Esophagus muscularis mucosa (tissue), 4 donors: ENCODE results near the gene TRABD2B. TPM values are rescaled to one million over a fixed set of nuclear protein-coding genes. Genes with fewer than 3 reads are reported as not detected.

Experiments used
- DNase-seq: peaks from one replicate; pipeline ENCODE4 v3.0.0-alpha.2; 2017; ENCODE audit errors: extremely low spot score
- H3K27ac ChIP-seq, 4 donors: fragments of 200-600 bp; sonication (generic); replicated peaks in 1 of 4; 1 replicate in 3 of 4; 2 replicates in 1 of 4; pipeline ENCODE4 v1.5.1; 2016 to 2019; ENCODE audit warnings: mild to moderate bottlenecking in 1 of 4
- H3K27me3 ChIP-seq, 4 donors: fragments of 200-600 bp; sonication (generic); one replicate each; pipeline versions ENCODE4 v1.5.1 to v1.6.0; 2016 to 2019
- H3K36me3 ChIP-seq, 4 donors: fragments of 200-600 bp; sonication (generic); one replicate each; pipeline ENCODE4 v1.5.1; 2016 to 2019
- H3K4me1 ChIP-seq, 4 donors: fragments of 200-600 bp; sonication (generic); one replicate each; pipeline ENCODE4 v1.5.1; 2016 to 2019
- H3K4me3 ChIP-seq, 4 donors: fragments of 200-600 bp; sonication (generic); 1 replicate in 2 of 4; 2 replicates in 2 of 4; pipeline ENCODE4 v1.5.1; 2016 to 2019; ENCODE audit warnings: mild to moderate bottlenecking in 4 of 4, moderate library complexity in 1 of 4
- H3K9me3 ChIP-seq, 4 donors: fragments of 200-600 bp; sonication (generic); 1 replicate in 3 of 4; 2 replicates in 1 of 4; pipeline ENCODE4 v1.5.1; 2016 to 2019
- CTCF ChIP-seq, 3 experiments: fragments of 200-600 bp in 2 of 3; fragments of 450-650 bp in 1 of 3; sonication (generic) in 2 of 3; IDR thresholded peaks; one replicate each; pipeline ENCODE4 v1.5.1; 2017 to 2019; ENCODE audit warnings: antibody characterized with exemption in 3 of 3, mild to moderate bottlenecking in 2 of 3, moderate library complexity in 1 of 3
- EP300 ChIP-seq: sonication (generic); formaldehyde crosslinking; IDR thresholded peaks from one replicate; pipeline ENCODE4 v1.6.1; 2017; ENCODE audit warnings: antibody characterized with exemption
- POLR2A ChIP-seq: fragments of 450-650 bp; IDR thresholded peaks from one replicate; pipeline ENCODE4 v1.6.1; 2017; ENCODE audit warnings: antibody characterized with exemption, moderate library complexity, mild to moderate bottlenecking, low read depth
- POLR2AphosphoS5 ChIP-seq, 2 donors: sonication (generic); formaldehyde crosslinking; IDR thresholded peaks; one replicate each; pipeline ENCODE4 v1.6.1; 2017; ENCODE audit warnings: antibody characterized with exemption in 2 of 2
- WGBS: methylation state at CpG from one replicate; pipeline ENCODE4 v1.1.5; 2018; 5-methylcytosine and 5-hydroxymethylcytosine counted together
- intact Hi-C: fragments of 100-400 bp; cut with DNase I; formaldehyde crosslinking; loops from one replicate; pipeline ENCODE4 v1.15.1; 2023
- total RNA-seq, 4 donors: library from RNA; depleted of rRNA; stranded (reverse); fragments of >200 nt; gene quantifications; one replicate each; pipeline versions ENCODE4 v1.1.0 to v1.2.1, GENCODE V29; 2016

Gene TRABD2B
- total RNA-seq, 4 donors from 2014 or later: 4.0 to 7.6 (median 4.1) TPM

DNA sequence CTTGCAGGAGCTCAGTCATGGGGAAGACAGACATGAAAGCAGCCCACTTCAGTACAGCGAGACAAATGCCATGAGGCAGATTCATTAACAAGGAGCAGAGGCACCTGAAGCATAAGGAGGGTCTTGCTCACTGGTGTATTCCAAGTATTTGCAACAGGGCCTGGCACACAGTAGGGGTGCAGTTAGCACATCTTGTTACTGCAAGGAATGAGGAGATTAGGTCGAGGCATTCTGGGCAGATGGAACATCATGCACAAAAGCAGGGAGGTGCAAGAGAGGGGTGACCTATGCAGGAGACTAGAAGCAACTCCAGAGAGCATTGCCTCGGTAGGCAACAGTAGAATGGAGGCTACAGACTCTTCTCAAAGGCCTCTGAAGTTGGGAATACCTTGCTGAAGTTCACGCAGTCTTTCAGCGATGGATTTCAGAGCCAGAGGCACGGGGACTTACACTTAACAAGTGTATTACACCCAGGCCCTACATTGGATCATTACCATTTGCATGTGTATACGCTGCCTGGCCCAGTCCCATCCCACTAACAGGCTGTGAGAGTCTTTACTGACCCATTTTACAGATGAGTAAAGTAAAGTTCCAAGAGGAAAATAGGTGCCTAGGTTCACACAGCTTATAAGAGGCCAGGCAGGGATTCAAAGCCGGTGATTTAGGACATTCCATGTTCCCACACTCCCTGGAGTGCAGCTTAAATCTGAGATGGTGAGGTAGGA is 82.1 kb downstream of the TRABD2B start:
- Histone ChIP-seq H3K9me3 (no peaks in the 10 kb centered on the region), H3K4me1 (peaks cover 0 to 17% (median 3%) of the 10 kb centered on the region in 4 donors), H3K36me3 (no peaks in the 10 kb centered on the region), H3K27ac (no peak overlapping the region), H3K27me3 (no peaks in the 10 kb centered on the region), H3K4me3 (no peak overlapping the region)
- intact Hi-C loops: no loop called here
- no peak for DNase-seq
- TF ChIP-seq EP300: no peak
- TF ChIP-seq CTCF (IDR thresholded peaks at IDR 0.05): no peak
- no peak for TF ChIP-seq POLR2A
- no peak for TF ChIP-seq POLR2AphosphoS5 (IDR thresholded peaks at IDR 0.05)
- 95% methylated on average over 8 of the region's 8 CpGs for WGBS

- no peak for DNase-seq
- H3K4me3 ChIP-seq: no peak overlapping the region
- H3K36me3 ChIP-seq: no peaks in the 10 kb centered on the region
- 91% methylated on average over 13 of the region's 13 CpGs for WGBS
- H3K27ac ChIP-seq: no peak overlapping the region
- intact Hi-C loops: no loop called here
- no peak for TF ChIP-seq EP300
- H3K27me3 ChIP-seq: no peaks in the 10 kb centered on the region
- peaks cover 0 to 14% (median 3%) of the 10 kb centered on the region in 4 donors for H3K4me1 ChIP-seq
- no peaks in the 10 kb centered on the region for H3K9me3 ChIP-seq
These were observed 82.8 kb downstream of the TRABD2B start for GRCh38 chr1:47914218-47914938.

- Histone ChIP-seq H3K4me3 (no peak overlapping the region), H3K27ac (no peak overlapping the region), H3K36me3 (no peaks in the 10 kb centered on the region), H3K9me3 (no peaks in the 10 kb centered on the region), H3K4me1 (peaks cover 0 to 4% (median under 1%) of the 10 kb centered on the region in 4 donors), H3K27me3 (no peaks in the 10 kb centered on the region)
- no peak for TF ChIP-seq EP300
- TF ChIP-seq POLR2A: no peak
- TF ChIP-seq POLR2AphosphoS5 (IDR thresholded peaks at IDR 0.05): no peak
- TF ChIP-seq CTCF (IDR thresholded peaks at IDR 0.05): no peak
- DNase-seq: no peak
- intact Hi-C loops: no loop called here
- 91% methylated on average over 10 of the region's 10 CpGs for WGBS
These were observed 83.9 kb downstream of the TRABD2B start for GRCh38 chr1:47913225-47913823.

- Histone ChIP-seq H3K4me3 (no peak overlapping the region), H3K4me1 (peaks cover 0 to under 1% (median 0%) of the 10 kb centered on the region in 4 donors), H3K27me3 (no peaks in the 10 kb centered on the region), H3K9me3 (no peaks in the 10 kb centered on the region), H3K36me3 (no peaks in the 10 kb centered on the region), H3K27ac (no peak overlapping the region)
- TF ChIP-seq POLR2AphosphoS5 (IDR thresholded peaks at IDR 0.05) (no peak), EP300 (no peak), CTCF (IDR thresholded peaks at IDR 0.05) (no peak), POLR2A (no peak)
- intact Hi-C loops: no loop called here
- DNase-seq: no peak
- WGBS: 100% methylated on average over 1 of the region's 4 CpGs
These were observed 84.4 kb downstream of the TRABD2B start for GRCh38 chr1:47912756-47913155.

GRCh38 chr1:47911892-47912291 is 85.3 kb downstream of the TRABD2B start:
- Histone ChIP-seq H3K36me3 (no peaks in the 10 kb centered on the region), H3K27me3 (no peaks in the 10 kb centered on the region), H3K4me1 (peaks cover 0 to 10% (median 6%) of the 10 kb centered on the region in 4 donors), H3K4me3 (no peak overlapping the region), H3K9me3 (no peaks in the 10 kb centered on the region), H3K27ac (no peak overlapping the region)
- WGBS: 90% methylated on average over 4 of the region's 4 CpGs
- intact Hi-C loops: no loop called here
- no peak for DNase-seq
- no peak for TF ChIP-seq CTCF (IDR thresholded peaks at IDR 0.05)
- TF ChIP-seq EP300: no peak
- TF ChIP-seq POLR2A: no peak
- TF ChIP-seq POLR2AphosphoS5 (IDR thresholded peaks at IDR 0.05): no peak
